ENCODE measurements around the gene LCN15. TPM values are rescaled to one million over a fixed set of nuclear protein-coding genes. Genes with fewer than 3 reads are reported as not detected.
A peak's percentile ranks its signal among the peaks of the same experiment; 100 is the strongest.
"Not testable (repeated sequence)": the region's sequence is repeated elsewhere in the genome, so short reads cannot be mapped to it uniquely, and the experiment has no call there.

The LCN15 gene
- total RNA-seq, 1 donor from 2014 or later = not detected

DNA sequence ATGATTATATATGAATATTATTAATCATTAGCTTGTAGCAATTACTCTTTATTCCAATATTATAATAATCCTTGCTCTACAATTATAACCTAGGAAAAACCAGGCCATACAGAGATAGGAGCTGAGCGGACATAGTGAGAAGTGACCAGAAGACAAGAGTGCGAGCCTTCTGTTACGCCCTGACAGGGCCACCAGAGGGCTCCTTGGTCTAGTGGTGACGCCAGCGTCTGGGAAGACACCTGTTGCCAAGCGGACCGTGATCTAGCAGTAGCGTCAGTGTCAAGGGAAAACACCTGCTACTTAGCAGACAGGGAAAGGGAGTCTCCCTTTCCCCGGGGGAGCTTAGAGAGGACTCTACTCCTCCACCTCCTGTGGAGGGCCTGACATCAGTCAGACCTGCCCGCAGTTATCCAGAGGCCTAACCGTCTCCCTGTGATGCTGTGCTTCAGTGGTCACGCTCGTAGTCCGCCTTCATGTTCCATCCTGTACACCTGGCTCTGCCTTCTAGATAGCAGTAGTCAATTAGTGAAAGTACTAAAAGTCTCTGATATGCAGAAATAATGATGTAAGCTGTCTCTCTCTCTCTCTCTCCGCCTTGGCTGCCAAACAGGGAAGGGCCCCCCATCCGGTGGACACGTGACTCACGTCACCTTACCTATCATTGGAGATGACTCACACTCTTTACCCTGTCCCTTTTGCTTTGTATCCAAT, 2.2 kb upstream of the LCN15 start:
- peak; percentile 45 for DNase-seq (ENCODE audit: low read depth)
- TF ChIP-seq, protein P1, sequence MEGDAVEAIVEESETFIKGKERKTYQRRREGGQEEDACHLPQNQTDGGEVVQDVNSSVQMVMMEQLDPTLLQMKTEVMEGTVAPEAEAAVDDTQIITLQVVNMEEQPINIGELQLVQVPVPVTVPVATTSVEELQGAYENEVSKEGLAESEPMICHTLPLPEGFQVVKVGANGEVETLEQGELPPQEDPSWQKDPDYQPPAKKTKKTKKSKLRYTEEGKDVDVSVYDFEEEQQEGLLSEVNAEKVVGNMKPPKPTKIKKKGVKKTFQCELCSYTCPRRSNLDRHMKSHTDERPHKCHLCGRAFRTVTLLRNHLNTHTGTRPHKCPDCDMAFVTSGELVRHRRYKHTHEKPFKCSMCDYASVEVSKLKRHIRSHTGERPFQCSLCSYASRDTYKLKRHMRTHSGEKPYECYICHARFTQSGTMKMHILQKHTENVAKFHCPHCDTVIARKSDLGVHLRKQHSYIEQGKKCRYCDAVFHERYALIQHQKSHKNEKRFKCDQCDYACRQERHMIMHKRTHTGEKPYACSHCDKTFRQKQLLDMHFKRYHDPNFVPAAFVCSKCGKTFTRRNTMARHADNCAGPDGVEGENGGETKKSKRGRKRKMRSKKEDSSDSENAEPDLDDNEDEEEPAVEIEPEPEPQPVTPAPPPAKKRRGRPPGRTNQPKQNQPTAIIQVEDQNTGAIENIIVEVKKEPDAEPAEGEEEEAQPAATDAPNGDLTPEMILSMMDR (IDR thresholded peaks at IDR 0.05; ENCODE audit: insufficient read depth, low read length, severe bottlenecking) = peak; percentile 37
- H3K27me3 ChIP-seq (ENCODE audit: control insufficient read depth, insufficient read depth, low read length); FAIRE-seq; H3K4me3 ChIP-seq (ENCODE audit: low read depth, low read length); H3K36me3 ChIP-seq (ENCODE audit: control insufficient read depth, insufficient read depth, low read length): not testable (repeated sequence)

GRCh38 chr9:136765745-136766409, 1.6 kb upstream of the LCN15 start:
- not testable (repeated sequence) for H3K4me3 ChIP-seq (ENCODE audit: low read depth, low read length); H3K27me3 ChIP-seq (ENCODE audit: control insufficient read depth, insufficient read depth, low read length); DNase-seq (ENCODE audit: low read depth); FAIRE-seq; H3K36me3 ChIP-seq (ENCODE audit: control insufficient read depth, insufficient read depth, low read length)

GRCh38 chr9:136765041-136765440, 723 bp upstream of the LCN15 start:
- TF ChIP-seq, protein P1 (IDR thresholded peaks at IDR 0.05; ENCODE audit: insufficient read depth, low read length, severe bottlenecking) = no peak
- Histone ChIP-seq H3K27me3 (ENCODE audit: control insufficient read depth, insufficient read depth, low read length) (peaks cover 9% of the 10 kb centered on the region), H3K36me3 (ENCODE audit: control insufficient read depth, insufficient read depth, low read length) (no peaks in the 10 kb centered on the region), H3K4me3 (ENCODE audit: low read depth, low read length) (no peak overlapping the region)
- DNase-seq (ENCODE audit: low read depth) (no peak), FAIRE-seq (no peak)

DNA sequence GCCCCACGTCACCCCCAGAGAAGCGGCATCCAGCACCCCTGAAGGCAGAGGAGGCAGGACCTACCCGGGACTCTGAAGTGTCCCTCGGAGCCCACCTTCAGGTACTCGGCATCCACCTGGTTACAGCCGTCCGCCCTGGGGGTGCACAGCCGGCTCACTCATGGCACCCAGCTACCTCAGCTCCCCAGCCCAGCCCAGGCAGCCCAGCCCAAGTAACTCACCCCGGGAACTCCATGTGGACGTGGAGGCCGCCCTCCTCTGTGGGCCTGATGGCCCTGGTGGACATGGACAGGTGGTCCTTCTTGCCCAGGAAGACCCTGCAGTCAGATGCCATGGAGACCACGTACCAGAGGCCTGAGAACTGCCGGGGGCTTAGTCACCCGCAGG, 676 bp downstream of the LCN15 start:
- H3K4me3 ChIP-seq (ENCODE audit: low read depth, low read length) = no peak overlapping the region
- no peaks in the 10 kb centered on the region for H3K36me3 ChIP-seq (ENCODE audit: control insufficient read depth, insufficient read depth, low read length)
- no peak for DNase-seq (ENCODE audit: low read depth)
- TF ChIP-seq, protein P1 (IDR thresholded peaks at IDR 0.05; ENCODE audit: insufficient read depth, low read length, severe bottlenecking) = no peak
- H3K27me3 ChIP-seq (ENCODE audit: control insufficient read depth, insufficient read depth, low read length) = peaks cover 9% of the 10 kb centered on the region
- no peak for FAIRE-seq

GRCh38 chr9:136762915-136763648, 1.2 kb downstream of the LCN15 start:
- no peak for FAIRE-seq
- H3K4me3 ChIP-seq (ENCODE audit: low read depth, low read length) = no peak overlapping the region
- H3K36me3 ChIP-seq (ENCODE audit: control insufficient read depth, insufficient read depth, low read length) = no peaks in the 10 kb centered on the region
- peaks cover 8% of the 10 kb centered on the region for H3K27me3 ChIP-seq (ENCODE audit: control insufficient read depth, insufficient read depth, low read length)
- no peak for DNase-seq (ENCODE audit: low read depth)
- TF ChIP-seq, protein P1 (IDR thresholded peaks at IDR 0.05; ENCODE audit: insufficient read depth, low read length, severe bottlenecking) = no peak

DNA sequence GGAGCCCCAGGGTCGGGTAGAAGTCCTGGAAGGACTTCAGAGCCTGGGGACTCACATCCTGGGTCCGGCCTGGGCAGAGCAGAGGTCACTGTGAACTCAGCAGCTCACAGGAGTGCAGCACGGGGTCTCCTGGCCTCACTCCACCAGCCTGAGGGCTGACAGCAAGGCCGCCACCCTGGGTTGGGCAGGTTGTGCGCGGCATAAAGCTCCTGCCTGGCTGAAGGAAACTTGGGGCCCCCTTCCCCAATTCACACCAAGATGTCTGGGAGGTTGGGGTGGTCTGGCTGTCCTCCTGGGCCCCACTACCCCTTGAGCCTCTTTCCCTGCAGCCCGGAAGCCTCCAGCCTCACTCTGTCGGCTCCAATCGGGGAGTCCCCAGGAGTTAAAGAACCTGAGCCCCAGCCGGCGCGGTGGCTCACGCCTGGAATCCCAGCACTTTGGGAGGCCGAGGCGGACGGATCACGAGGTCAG, 2.1 kb downstream of the LCN15 start:
- FAIRE-seq (no peak), DNase-seq (ENCODE audit: low read depth) (no peak)
- no peaks in the 10 kb centered on the region for H3K36me3 ChIP-seq (ENCODE audit: control insufficient read depth, insufficient read depth, low read length)
- TF ChIP-seq, protein P1 (IDR thresholded peaks at IDR 0.05; ENCODE audit: insufficient read depth, low read length, severe bottlenecking) = no peak
- H3K27me3 ChIP-seq (ENCODE audit: control insufficient read depth, insufficient read depth, low read length) = peaks cover 3% of the 10 kb centered on the region
- H3K4me3 ChIP-seq (ENCODE audit: low read depth, low read length) = no peak overlapping the region
